ENCODE data around the gene IRGQ.
"Not testable (repeated sequence)": the region's sequence is repeated elsewhere in the genome, so short reads cannot be mapped to it uniquely, and the experiment has no call there.

IRGQ gene

DNA sequence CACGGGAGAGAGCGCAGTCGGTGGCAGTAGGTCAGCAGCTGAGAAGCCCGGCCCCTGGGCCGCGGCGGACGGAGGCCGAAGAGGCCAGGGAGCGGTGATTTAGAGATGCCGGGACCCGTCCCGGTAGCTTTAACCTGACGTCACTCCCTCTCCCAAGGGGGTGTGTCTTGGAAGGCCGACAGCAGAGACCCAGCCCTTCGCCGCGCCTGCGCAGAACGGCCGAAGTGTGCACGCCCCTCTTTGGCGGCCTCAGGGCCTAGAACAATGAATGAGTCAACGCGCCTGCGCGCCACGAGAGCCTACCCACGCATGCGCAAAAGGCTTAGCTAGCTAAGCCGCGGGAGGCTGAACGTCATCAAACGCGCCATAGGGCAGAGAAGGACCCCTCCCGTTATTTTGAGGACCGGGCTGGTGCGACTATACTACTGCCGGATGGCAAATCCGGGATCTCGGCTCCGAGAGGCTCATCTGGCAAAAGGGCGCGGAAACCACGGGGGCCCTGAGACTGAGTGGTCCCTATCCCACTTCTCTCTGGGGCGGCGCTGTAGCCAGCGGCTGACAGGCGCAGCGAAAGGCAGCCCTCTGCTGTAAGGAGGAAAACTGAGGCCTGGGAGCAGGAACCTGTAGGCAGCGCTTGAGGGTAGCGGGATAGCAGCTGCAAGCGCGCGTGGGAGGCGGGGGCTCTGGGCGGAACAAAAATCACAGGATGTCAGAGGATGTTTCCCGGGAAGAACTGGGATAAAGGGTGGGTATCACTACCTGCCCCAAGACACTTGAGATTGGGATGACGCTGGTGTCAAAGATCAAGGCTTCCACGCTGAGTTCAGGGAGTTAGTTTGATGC, at the start of gene IRGQ, which contains the start of gene ZNF576:
Gene IRGQ (minus strand): TSS at position 136 of the 843 bp plus-strand sequence. CDS start 796 bp downstream, outside the sequence.
Gene ZNF576 (plus strand): TSS at position 597 of the 843 bp plus-strand sequence. CDS start 514 bp downstream, outside the sequence.
- peak; percentile 98 for DNase-seq (ENCODE audit: low read depth, low spot score)

DNA sequence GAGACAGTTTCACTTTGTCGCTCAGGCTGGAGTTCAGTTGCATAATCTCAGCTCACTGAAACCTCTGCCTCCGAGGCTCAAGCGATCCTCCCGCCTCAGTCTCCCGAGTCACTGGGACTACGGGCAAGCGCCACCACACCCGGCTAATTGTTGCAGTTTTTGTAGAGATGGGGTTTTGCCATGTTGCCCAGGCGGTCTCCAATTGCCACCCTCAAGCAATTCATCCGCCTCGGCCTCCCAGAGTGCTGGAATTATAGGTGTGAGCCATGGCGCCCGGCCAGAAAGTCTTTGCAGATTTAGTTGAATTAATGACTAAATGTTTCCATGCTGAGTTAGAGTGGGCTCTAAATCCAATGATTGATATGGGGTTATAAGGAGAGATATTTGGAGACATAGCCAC, 48.2 kb upstream of the IRGQ start:
- DNase-seq (ENCODE audit: low read depth, low spot score), result no peak

DNA sequence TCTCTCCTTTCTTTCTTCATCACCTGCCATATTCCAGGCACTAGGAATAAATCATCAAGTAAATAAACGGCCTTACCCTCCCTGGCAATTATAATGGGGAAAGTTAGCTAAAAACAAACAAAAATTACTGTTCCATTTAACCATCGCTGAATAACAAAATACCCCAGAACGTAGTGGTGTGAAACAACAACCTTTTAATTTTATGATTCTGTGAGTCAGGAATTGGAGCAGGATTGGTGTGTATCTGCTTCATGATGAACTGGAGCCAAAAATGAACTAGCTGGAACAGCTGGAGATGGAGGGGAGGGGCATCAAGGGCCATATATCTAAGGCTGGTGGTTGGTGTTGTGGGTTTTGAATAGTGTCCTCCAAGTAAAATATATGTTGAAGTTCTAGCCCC, 47.4 kb upstream of the IRGQ start:
- no peak for DNase-seq (ENCODE audit: low read depth, low spot score)

- no peak for DNase-seq (ENCODE audit: low read depth, low spot score)
Measured at GRCh38 chr19:43642531-43642930, 46.6 kb upstream of the IRGQ start.

DNA sequence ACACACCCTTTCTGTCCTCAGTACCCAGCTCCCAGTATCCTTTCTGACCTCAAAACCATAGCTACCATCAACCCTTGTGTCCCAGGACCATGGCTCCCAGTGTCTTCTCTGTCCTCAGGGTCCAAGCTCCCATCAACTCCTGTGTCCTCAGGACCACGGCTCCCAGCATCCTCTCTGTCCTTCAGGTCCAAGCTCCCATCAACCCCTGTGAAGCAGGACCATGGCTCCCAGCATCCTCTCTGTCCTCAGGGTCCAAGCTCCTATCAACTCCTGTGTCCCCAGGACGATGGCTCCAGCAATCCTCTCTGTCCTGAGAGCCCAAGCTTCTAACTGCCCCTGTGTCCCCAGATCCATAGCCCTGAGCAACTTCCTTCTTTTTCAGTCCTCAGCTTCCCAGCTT, 45.4 kb upstream of the IRGQ start:
- no peak for DNase-seq (ENCODE audit: low read depth, low spot score)

DNA sequence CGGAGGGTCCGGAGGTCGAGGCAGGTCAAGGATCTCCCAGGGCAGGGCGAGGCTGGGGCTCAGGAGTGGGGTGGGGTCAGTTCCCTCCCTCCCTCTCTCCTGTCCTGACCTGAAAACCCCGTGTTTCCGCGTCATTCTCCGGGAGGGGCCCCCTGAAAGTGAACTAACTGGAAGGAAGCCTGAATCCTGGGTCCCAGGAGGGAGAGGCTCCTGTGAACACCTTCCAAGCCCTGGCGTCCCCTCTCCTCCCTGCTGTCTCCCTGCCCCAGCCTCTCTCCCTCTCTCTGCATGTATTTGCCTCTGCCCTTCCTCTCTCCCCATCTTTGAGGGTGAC, 44.5 kb upstream of the IRGQ start:
- no peak for DNase-seq (ENCODE audit: low read depth, low spot score)

DNA sequence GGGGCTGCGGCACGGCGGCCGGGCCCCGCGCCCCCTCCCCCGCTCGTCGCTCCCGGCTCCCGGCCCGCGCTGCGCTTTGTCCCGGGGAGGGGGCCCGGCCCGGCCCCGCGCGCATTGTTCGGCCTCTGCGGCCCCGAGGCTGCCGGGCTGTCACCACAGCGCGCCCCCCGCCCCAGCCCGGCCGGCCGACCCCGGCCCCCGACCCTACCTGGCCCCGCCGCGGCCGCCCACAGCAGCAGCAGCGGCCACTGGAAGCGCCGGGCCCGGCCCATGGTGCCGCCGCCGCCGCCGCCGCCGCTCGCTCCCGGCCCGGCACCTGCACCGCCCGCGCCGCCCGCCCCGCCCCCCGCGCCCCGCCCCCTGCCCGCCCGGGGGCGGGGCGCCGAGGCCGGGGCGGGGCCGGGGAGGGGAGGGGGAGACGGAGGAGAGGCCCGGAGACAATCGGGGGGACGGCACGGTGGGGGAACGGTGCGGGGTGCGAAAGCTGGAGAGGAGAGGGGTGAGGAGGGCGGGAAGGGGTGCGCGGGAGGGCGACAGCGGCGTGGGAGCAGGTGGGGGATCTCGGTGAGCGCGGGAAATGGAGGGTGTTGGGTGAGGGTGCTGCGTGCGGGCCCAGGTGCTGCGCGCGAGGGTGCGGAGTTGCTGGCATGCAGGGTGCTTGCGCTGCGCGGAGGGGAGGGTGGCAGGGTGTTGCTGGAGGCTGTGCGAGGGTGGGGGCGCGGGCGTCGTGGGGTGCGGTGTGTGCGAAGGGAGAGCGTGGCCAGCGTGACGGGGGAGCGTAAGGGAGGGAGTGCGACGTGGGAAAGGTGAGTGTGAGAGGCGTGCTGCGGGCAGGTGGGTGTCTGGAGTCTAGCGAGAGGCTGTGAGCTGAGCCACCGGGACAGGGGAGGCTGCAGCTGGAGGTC, 43.8 kb upstream of the IRGQ start, which contains the start of gene CADM4:
Gene CADM4 (minus strand): TSS at position 332 of the 905 bp plus-strand sequence. CDS start 60 bp downstream, at position 272.
- no peak for DNase-seq (ENCODE audit: low read depth, low spot score)

GRCh38 chr19:43638995-43639518, 43.1 kb upstream of the IRGQ start:
- DNase-seq (ENCODE audit: low read depth, low spot score), result no peak

DNA sequence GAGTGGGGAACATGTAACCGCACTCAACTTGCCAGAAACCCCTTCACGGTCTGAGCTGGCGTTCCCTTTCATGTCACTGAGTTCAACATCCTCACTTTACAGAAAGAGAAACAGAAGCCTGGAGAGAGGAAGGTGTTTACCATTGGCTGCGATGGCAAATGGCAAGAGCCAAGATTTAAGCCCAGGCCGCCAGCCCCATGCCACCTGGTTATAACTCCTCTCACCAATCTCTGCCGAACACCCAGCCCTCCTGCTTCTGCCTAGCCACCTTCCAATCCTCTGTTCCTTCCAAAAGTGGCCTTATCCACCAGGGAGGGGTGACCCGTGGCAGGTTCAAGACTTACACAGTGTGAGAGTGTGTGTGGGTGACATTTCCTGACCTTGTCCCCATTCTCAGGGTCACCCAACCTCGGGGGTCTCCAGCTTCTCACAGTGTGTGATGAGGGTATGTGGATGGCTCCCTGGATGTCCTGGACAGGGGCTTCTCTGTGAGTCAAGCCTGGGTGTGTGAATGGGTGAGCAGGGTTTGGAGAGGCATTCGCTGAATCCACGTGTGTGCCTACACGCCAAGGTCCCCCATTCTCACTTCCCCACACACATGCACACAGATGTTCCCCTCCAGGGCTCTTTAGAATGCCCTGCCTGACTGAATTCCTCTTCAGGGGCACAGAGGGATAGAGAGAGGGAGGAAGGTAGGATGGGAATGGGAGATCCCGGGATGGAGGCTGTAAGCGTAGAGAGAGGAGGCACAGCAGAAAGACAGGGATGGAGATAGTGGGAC, 42.5 kb upstream of the IRGQ start:
- DNase-seq (ENCODE audit: low read depth, low spot score), result no peak

GRCh38 chr19:43636121-43636683, 40.3 kb upstream of the IRGQ start:
- DNase-seq (ENCODE audit: low read depth, low spot score), result no peak

GRCh38 chr19:43635561-43635940, 39.6 kb upstream of the IRGQ start:
- DNase-seq (ENCODE audit: low read depth, low spot score), result not testable (repeated sequence)

DNA sequence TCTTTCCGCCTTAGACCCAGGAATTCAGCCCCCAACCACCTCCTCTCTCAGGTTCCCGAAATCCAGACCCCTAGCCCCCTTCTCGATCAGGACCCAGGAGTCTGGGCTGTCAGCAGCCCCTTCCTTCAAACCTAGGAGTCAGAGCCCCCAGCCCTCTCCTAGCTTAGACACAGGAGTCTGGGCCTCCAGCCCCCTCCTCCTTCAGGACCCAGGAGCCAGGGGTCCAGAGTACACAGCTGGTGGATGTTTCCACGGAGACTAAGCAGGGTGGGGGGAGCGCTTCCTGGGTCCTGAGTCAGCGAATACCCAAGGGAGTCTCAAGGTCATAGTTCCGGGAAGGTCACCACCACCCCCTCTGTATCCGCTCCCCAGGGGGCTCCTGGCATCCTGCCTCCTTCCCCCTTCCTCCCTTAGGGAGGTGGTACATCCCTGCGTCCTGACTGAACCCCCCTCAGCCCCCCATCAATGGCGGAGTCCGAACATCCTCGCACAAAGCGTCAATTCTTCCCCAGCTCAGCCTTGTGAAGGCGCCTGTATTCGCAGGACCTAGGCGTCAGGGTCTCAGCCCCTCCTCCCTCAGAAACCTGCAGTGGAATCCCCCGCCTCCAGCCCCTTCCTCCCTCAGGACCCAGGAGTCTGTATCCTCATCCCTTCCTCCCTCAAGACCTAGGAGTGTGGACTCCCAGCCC, 39.1 kb upstream of the IRGQ start:
- DNase-seq (ENCODE audit: low read depth, low spot score), result no peak

- no peak for DNase-seq (ENCODE audit: low read depth, low spot score)
Measured at GRCh38 chr19:43634506-43634871, 38.6 kb upstream of the IRGQ start.

GRCh38 chr19:43634068-43634467, 38.1 kb upstream of the IRGQ start:
- DNase-seq (ENCODE audit: low read depth, low spot score), result no peak

- DNase-seq (ENCODE audit: low read depth, low spot score), result no peak
Measured at GRCh38 chr19:43633520-43633919, 37.6 kb upstream of the IRGQ start.

- no peak for DNase-seq (ENCODE audit: low read depth, low spot score)
Measured at GRCh38 chr19:43631491-43631890, 35.6 kb upstream of the IRGQ start.

DNA sequence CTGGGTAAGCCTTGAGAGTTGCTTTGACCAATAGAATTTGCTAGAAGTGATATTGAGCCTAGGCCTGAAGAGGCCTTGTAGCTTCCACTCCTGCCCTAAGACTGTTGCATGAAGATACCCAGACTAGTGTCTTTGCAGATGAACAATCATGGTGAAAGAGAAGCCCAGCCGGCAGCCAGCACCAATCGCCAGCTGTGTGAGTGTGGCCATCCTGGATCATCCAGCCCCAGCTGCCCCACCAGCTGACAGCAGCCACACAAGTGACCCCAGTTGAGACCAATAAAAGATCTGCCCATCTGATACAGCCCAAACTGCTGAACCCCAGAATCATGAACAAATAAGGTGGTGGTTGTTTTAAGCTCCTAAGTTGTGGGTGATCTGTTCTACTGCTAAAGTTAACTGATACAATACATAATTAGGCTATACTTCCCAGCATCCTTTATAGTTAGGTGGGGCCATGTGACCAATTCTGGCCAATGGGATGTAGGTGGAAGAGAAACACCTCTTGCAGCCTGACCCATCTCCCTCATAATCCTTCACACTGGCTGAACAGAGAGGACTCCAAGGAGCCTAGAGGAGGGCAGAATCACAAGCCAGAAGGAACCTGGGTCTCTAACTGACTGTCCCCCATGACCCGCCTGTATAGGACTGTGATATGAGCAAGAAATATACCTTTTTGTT, 32.9 kb upstream of the IRGQ start:
- DNase-seq (ENCODE audit: low read depth, low spot score), result no peak

- no peak for DNase-seq (ENCODE audit: low read depth, low spot score)
Measured at GRCh38 chr19:43626838-43627237, 30.9 kb upstream of the IRGQ start.

GRCh38 chr19:43625918-43626579, 30.1 kb upstream of the IRGQ start:
- DNase-seq (ENCODE audit: low read depth, low spot score), result no peak
